Measurements from ENCODE around the gene ALCAM. TPM values are rescaled to one million over a fixed set of nuclear protein-coding genes. Genes with fewer than 3 reads are reported as not detected.

The ALCAM gene
- total RNA-seq, 1 donor = 139 TPM

DNA sequence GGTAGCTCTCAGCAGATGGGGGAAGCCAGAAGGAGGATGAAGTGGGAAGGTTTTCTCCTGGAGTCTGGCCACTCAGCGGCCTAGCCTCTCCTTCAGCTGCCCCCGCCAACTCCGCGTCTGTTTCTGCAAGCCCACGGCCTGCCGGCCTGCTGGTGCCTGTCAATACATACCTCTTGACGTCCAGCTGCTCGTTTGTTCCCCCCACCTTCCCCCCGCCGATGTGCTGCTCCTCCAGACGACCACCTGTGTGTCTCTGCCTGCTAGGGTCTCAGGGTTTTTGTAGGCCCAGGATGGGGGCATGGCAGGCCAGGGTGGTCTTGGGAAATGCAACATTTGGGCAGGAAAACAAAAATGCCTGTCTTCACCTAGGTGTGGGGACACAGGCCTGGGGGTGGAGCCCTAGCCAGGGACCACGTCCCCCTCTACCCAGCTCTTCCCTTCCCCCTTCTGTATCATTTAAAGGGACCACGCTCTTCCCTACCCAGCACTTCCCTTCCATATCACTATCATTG, 137.8 kb downstream of the ALCAM start:
- no peak for DNase-seq (ENCODE audit: low read depth)
- TF ChIP-seq, protein P1, sequence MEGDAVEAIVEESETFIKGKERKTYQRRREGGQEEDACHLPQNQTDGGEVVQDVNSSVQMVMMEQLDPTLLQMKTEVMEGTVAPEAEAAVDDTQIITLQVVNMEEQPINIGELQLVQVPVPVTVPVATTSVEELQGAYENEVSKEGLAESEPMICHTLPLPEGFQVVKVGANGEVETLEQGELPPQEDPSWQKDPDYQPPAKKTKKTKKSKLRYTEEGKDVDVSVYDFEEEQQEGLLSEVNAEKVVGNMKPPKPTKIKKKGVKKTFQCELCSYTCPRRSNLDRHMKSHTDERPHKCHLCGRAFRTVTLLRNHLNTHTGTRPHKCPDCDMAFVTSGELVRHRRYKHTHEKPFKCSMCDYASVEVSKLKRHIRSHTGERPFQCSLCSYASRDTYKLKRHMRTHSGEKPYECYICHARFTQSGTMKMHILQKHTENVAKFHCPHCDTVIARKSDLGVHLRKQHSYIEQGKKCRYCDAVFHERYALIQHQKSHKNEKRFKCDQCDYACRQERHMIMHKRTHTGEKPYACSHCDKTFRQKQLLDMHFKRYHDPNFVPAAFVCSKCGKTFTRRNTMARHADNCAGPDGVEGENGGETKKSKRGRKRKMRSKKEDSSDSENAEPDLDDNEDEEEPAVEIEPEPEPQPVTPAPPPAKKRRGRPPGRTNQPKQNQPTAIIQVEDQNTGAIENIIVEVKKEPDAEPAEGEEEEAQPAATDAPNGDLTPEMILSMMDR (IDR thresholded peaks at IDR 0.05; ENCODE audit: insufficient read depth, low read depth, low read length) = no peak
- no peak overlapping the region for H3K4me3 ChIP-seq (ENCODE audit: low read depth, low read length)

DNA sequence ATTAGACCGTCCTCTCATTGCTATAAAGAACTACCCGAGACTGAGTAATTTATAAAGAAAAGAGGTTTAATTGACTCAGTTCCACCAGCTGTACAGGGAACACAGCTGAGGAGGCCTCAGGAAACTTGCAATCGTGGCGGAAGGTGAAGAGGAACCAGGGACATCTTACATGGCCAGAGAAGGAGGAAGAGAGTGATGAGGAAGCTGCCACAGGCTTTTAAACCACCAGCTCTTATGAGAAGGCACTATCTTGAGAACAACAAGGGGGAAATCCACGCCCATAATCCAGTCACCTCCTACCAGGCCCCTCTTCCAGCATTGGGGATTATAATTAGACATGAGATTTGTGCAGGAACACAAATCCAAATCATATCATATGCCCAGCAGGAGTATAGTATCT, 138.5 kb downstream of the ALCAM start:
- DNase-seq (ENCODE audit: low read depth) = no peak
- H3K4me3 ChIP-seq (ENCODE audit: low read depth, low read length) = no peak overlapping the region
- TF ChIP-seq, protein P1 (IDR thresholded peaks at IDR 0.05; ENCODE audit: insufficient read depth, low read depth, low read length) = no peak

DNA sequence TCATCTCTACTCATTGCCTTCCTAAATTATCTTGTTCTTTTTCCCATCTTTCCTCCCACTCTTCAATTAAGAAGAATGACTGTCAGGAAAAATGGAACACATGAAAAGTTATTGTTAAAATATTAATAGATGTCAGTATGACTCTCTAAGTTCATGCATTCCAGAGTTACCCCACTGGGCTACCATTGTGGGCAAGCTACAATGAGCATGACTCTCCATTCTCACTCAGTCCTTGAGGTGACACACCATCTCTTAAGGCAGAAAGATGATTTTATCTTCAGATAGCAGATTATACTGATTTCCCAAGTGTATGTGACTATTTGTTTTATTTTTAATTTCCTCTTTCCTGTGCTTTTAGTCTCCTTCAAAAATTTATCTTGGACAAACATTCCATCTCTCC, 144.3 kb downstream of the ALCAM start:
- DNase-seq (ENCODE audit: low read depth) = no peak
- TF ChIP-seq, protein P1 (IDR thresholded peaks at IDR 0.05; ENCODE audit: insufficient read depth, low read depth, low read length) = no peak
- H3K4me3 ChIP-seq (ENCODE audit: low read depth, low read length) = no peak overlapping the region

DNA sequence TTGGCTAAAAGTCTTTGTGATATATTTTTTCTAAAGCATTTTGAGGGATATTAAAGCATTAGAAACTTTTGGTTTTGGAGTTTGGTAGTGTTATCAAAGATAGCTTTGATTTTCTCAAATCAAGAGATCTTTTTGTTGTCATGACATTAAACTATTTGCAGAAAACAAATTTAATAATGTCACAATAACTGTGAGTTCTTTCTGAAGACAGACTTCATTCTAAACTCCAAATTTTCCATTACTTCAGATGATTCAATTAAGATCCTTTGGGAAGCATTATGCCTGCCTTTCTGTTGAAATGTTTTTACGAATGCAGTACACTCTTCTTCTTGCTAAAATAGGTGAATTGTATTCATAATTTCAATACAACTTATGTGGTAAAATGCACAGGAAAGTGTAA, 145.4 kb downstream of the ALCAM start:
- H3K4me3 ChIP-seq (ENCODE audit: low read depth, low read length) = no peak overlapping the region
- TF ChIP-seq, protein P1 (IDR thresholded peaks at IDR 0.05; ENCODE audit: insufficient read depth, low read depth, low read length) = no peak
- no peak for DNase-seq (ENCODE audit: low read depth)

DNA sequence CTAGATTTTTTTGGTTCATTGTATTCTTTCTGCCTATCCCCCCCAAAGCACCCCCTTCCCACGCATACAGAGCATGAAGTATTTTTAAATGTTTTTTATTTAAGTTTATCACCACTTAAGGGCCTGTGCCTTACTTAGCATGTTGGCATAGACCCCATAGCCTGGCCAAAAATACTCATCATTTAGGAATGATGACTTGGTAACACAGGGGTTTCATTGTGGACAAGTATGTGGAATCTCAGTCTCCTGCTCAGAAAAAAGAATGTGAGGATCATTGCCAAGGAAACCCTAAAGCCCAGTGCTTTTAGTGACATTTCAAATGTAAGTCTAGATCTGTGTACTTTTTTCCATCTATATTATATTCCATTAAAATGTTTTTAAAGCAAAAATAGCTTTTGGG, 146.3 kb downstream of the ALCAM start:
- no peak overlapping the region for H3K4me3 ChIP-seq (ENCODE audit: low read depth, low read length)
- TF ChIP-seq, protein P1 (IDR thresholded peaks at IDR 0.05; ENCODE audit: insufficient read depth, low read depth, low read length) = no peak
- DNase-seq (ENCODE audit: low read depth) = no peak

DNA sequence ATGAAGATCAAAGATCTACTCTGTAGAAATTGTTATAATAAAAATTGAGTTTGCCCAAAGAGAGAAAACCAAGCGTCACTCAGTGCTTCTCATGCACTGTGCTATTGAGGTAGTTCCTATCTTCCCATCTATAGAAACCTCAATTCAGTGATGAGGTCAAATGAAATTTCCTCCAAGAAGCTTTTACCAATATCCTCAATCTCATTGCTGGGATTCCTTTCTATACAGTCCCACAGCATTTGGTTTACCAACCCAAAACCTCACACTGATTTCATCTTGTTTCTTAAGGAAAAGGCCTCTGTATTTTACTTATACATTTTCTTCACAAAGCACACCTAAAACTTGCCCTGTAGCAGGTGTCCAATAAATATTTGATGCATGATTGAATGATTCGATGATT, 147.2 kb downstream of the ALCAM start:
- no peak overlapping the region for H3K4me3 ChIP-seq (ENCODE audit: low read depth, low read length)
- TF ChIP-seq, protein P1 (IDR thresholded peaks at IDR 0.05; ENCODE audit: insufficient read depth, low read depth, low read length) = no peak
- DNase-seq (ENCODE audit: low read depth) = no peak

DNA sequence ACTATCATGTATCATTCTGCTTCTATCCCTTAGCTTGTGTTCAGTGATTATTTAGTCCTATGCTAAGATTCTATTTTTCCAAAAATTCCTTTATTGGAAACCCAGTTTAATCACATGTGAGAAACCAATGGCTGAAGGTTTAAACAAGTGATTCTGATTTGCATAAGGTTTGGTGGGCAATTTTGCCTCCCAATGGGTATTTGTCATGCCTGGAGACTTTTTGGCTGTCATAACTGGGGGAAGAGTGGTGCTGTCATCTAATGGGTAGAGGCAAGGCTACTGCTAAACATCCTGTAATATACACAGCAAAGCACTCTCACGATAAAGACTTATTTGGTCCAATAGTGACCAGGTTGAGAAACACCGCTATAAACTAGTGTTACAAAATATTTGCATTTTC, 148.7 kb downstream of the ALCAM start:
- TF ChIP-seq, protein P1 (IDR thresholded peaks at IDR 0.05; ENCODE audit: insufficient read depth, low read depth, low read length) = no peak
- no peak for DNase-seq (ENCODE audit: low read depth)
- no peak overlapping the region for H3K4me3 ChIP-seq (ENCODE audit: low read depth, low read length)
